SK-N-SH (cell line): ENCODE data around the gene TP63. TPM values are rescaled to one million over a fixed set of nuclear protein-coding genes. Genes with fewer than 3 reads are reported as not detected.

ENCODE experiments used
- CTCF ChIA-PET: fragments of 300-600, 350-600 bp; formaldehyde crosslinking; extraction: SDS; loops from one replicate; lab custom pipeline; 2021; lab: Yijun Ruan, JAX
- POLR2A ChIA-PET: fragments of 350-600 bp; sonication (Branson Sonifier 250); formaldehyde crosslinking; extraction: SDS; loops from one replicate; lab custom pipeline; 2020; ENCODE audit warnings: antibody characterized with exemption, inconsistent platforms; lab: Yijun Ruan, JAX
- DNase-seq: peaks from one replicate; pipeline ENCODE4 v3.0.0; 2012
- H2AFZ ChIP-seq: fragments of 200-600 bp; sonication (generic); 2 replicates; pipeline ENCODE4 v1.8.1; 2016; ENCODE audit warnings: antibody characterized with exemption, mild to moderate bottlenecking, low read depth
- H3F3A ChIP-seq: fragments of 200-600 bp; sonication (generic); replicated peaks from 2 replicates; pipeline ENCODE3; 2016; ENCODE audit warnings: antibody characterized with exemption, mild to moderate bottlenecking; ENCODE audit not compliant: insufficient read depth
- H3K27ac ChIP-seq, 2 experiments: fragments of 200-500 bp in 1 of 2; fragments of 200-600 bp in 1 of 2; sonication (Bioruptor generic) in 1 of 2; sonication (generic), shearing (Covaris generic) in 1 of 2; 2 replicates each; pipeline versions ENCODE4 v1.5.1 to v1.6.1; 2014 to 2016; ENCODE audit warnings: low read depth in 2 of 2, inconsistent platforms in 1 of 2, low read length in 1 of 2, mild to moderate bottlenecking in 1 of 2, mixed read lengths in 1 of 2
- H3K27me3 ChIP-seq: fragments of 200-600 bp; sonication (generic), shearing (Covaris generic); 2 replicates; pipeline ENCODE4 v1.6.1; 2016; ENCODE audit warnings: mixed run types; ENCODE audit not compliant: insufficient read depth
- H3K36me3 ChIP-seq, 2 experiments: fragments of 200-500 bp in 1 of 2; fragments of 200-600 bp in 1 of 2; sonication (Bioruptor generic) in 1 of 2; sonication (generic) in 1 of 2; replicated peaks in 1 of 2; 2 replicates each; pipeline versions ENCODE3 to v1.5.1; 2014 to 2016; ENCODE audit warnings: low read length in 1 of 2, mild to moderate bottlenecking in 1 of 2; ENCODE audit not compliant: insufficient read depth in 2 of 2, control insufficient read depth in 1 of 2
- H3K4me1 ChIP-seq, 2 experiments: fragments of 200-500 bp in 1 of 2; fragments of 200-600 bp in 1 of 2; sonication (Bioruptor generic) in 1 of 2; sonication (generic), shearing (Covaris generic) in 1 of 2; 2 replicates each; pipeline versions ENCODE4 v1.5.1 to v1.6.1; 2014 to 2016; ENCODE audit warnings: low read depth in 1 of 2, low read length in 1 of 2, mixed run types in 1 of 2; ENCODE audit not compliant: insufficient read depth in 2 of 2, control insufficient read depth in 1 of 2
- H3K4me2 ChIP-seq: fragments of 200-600 bp; sonication (generic), shearing (Covaris generic); 2 replicates; pipeline ENCODE4 v1.6.1; 2017; ENCODE audit warnings: mixed run types
- H3K4me3 ChIP-seq, 2 experiments: fragments of 200-500 bp in 1 of 2; fragments of 200-600 bp in 1 of 2; sonication (Bioruptor generic) in 1 of 2; sonication (generic), shearing (Covaris generic) in 1 of 2; 2 replicates each; pipeline versions ENCODE4 v1.5.1 to v1.8.1; 2014 to 2016; ENCODE audit warnings: low read depth in 2 of 2, inconsistent platforms in 1 of 2, low read length in 1 of 2, mild to moderate bottlenecking in 1 of 2, mixed read lengths in 1 of 2, moderate library complexity in 1 of 2
- H3K79me2 ChIP-seq: fragments of 200-600 bp; sonication (generic); 2 replicates; pipeline ENCODE4 v1.8.1; 2017; ENCODE audit warnings: mild to moderate bottlenecking; ENCODE audit not compliant: insufficient read depth
- H3K9ac ChIP-seq: fragments of 200-600 bp; sonication (generic); 2 replicates; pipeline ENCODE4 v1.6.1; 2017; ENCODE audit warnings: mixed run types
- H3K9me2 ChIP-seq: fragments of 200-600 bp; sonication (generic); 2 replicates; pipeline ENCODE4 v1.6.1; 2017; ENCODE audit warnings: mixed run types
- H3K9me3 ChIP-seq: fragments of 200-600 bp; sonication (generic); 2 replicates; pipeline ENCODE4 v1.6.1; 2017; ENCODE audit warnings: mixed run types, mild to moderate bottlenecking, moderate library complexity
- H4K20me1 ChIP-seq: fragments of 200-600 bp; sonication (generic); 2 replicates; pipeline ENCODE4 v1.6.1; 2017; ENCODE audit warnings: mild to moderate bottlenecking, mixed run types; ENCODE audit not compliant: insufficient read depth
- ELF1 ChIP-seq: IDR thresholded peaks from 2 replicates; pipeline ENCODE4 v1.4.0; 2012
- FOXM1 ChIP-seq: IDR thresholded peaks from 2 replicates; pipeline ENCODE4 v1.4.0; 2012; ENCODE audit warnings: low read depth, mild to moderate bottlenecking
- GATA2 ChIP-seq: sonication (generic); formaldehyde crosslinking; IDR thresholded peaks from 2 replicates; pipeline ENCODE4 v1.5.0; 2020; ENCODE audit warnings: mild to moderate bottlenecking, missing genetic modification reagents
- MAX ChIP-seq: IDR thresholded peaks from 2 replicates; pipeline ENCODE4 v1.4.0; 2012; ENCODE audit warnings: low read depth
- MXI1 ChIP-seq: IDR thresholded peaks from 2 replicates; pipeline ENCODE4 v1.6.1; 2012; ENCODE audit warnings: mild to moderate bottlenecking, low read depth, low read length, improper control_type of control experiment
- POLR2AphosphoS5 ChIP-seq: IDR thresholded peaks from 2 replicates; pipeline ENCODE4 v1.6.1; 2012; ENCODE audit warnings: low read depth, low read length
- RCOR1 ChIP-seq: fragments of 150-350 bp; IDR thresholded peaks from 2 replicates; pipeline ENCODE4 v1.6.1; 2017; ENCODE audit warnings: antibody characterized with exemption, low read length
- RFX5 ChIP-seq: IDR thresholded peaks from 2 replicates; pipeline ENCODE4 v1.6.1; 2012; ENCODE audit warnings: mild to moderate bottlenecking, improper control_type of control experiment, low read length
- TCF12 ChIP-seq: IDR thresholded peaks from 2 replicates; pipeline ENCODE4 v1.4.0; 2012
- WGBS: methylation state at CpG from one replicate; pipeline ENCODE4 v1.1.6; 2017; ENCODE audit warnings: low lambda C conversion rate; 5-methylcytosine and 5-hydroxymethylcytosine counted together
- polyA plus RNA-seq, 3 experiments: library from polyadenylated mRNA; depleted of rRNA; stranded (reverse); fragments of >200 nt; gene quantifications; 2 replicates each; pipeline ENCODE4 v1.2.3, GENCODE V29; 2012
- TF ChIP-seq, protein P1 (sequence below): fragments of 150-350 bp; IDR thresholded peaks from 2 replicates; pipeline ENCODE4 v1.6.1; 2016; ENCODE audit warnings: mild to moderate bottlenecking, low read depth, low read length
- TF ChIP-seq, protein P2 (sequence below): IDR thresholded peaks from 2 replicates; pipeline ENCODE4; 2012

TP63 gene
- polyA plus RNA-seq, 1 of the 3 experiments (the other 2 are of a cell fraction): not detected

GRCh38 chr3:189800436-189800835, 169.2 kb downstream of the TP63 start:
- Histone ChIP-seq H3K27me3 (no peaks in the 10 kb centered on the region; the same call in 1 of the 2 replicates), H3F3A (no peaks in the 10 kb centered on the region), H3K9me2 (no peaks in the 10 kb centered on the region), H2AFZ (no peak overlapping the region), H3K9me3 (no peaks in the 10 kb centered on the region), H3K79me2 (no peaks in the 10 kb centered on the region), H3K36me3 (no peaks in the 10 kb centered on the region), H3K27ac (no peak overlapping the region), H4K20me1 (no peaks in the 10 kb centered on the region), H3K4me3 (no peak overlapping the region), H3K4me1 (no peaks in the 10 kb centered on the region), H3K4me2 (no peak overlapping the region), H3K9ac (no peak overlapping the region)
- no peak for DNase-seq
- CTCF ChIA-PET: interaction anchor here (0.9 kb wide), 1 partner anchor 14 kb away, joined by 3 read pairs; no protein-coding TSS in a partner anchor
- POLR2A ChIA-PET: no interaction called here
- 37% methylated on average over 7 of the region's 7 CpGs for WGBS
- TF ChIP-seq RFX5 (no peak), RCOR1 (no peak), GATA2 (CRISPR knock-in tag) (no peak), FOXM1 (no peak), POLR2AphosphoS5 (no peak)

DNA sequence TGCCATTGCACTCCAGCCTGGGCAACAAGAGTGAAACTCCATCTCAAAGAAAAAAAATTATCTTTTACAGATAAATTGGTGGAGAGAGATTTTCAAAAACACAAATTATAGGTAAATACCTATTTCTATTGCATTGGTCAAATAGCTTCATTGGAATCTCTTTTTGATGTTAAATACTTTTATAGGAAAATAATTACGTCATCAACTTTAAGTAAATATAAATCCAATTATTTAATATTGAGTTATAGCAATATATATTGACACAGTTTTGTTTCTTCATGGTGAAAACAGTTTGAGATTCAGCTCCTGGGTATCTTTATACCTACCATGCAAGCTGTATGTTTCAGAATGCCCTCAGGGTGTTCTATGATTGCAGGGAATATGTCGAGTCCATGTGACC, 172.1 kb downstream of the TP63 start:
- Histone ChIP-seq H3K4me3 (no peak overlapping the region), H3K27me3 (peaks cover 13% of the 10 kb centered on the region; the same call in 1 of the 2 replicates), H3K9ac (no peak overlapping the region), H3K4me1 (no peaks in the 10 kb centered on the region; a peak in 1 of 4 replicates), H3K27ac (no peak overlapping the region), H3K4me2 (no peak overlapping the region), H3F3A (no peaks in the 10 kb centered on the region), H4K20me1 (no peaks in the 10 kb centered on the region), H3K9me3 (no peaks in the 10 kb centered on the region), H3K79me2 (no peaks in the 10 kb centered on the region), H2AFZ (no peak overlapping the region), H3K9me2 (no peaks in the 10 kb centered on the region), H3K36me3 (no peaks in the 10 kb centered on the region)
- CTCF ChIA-PET: no interaction called here
- no peak for DNase-seq
- POLR2A ChIA-PET: no interaction called here
- no peak for TF ChIP-seq TCF12
- TF ChIP-seq FOXM1: no peak
- TF ChIP-seq, protein P1, sequence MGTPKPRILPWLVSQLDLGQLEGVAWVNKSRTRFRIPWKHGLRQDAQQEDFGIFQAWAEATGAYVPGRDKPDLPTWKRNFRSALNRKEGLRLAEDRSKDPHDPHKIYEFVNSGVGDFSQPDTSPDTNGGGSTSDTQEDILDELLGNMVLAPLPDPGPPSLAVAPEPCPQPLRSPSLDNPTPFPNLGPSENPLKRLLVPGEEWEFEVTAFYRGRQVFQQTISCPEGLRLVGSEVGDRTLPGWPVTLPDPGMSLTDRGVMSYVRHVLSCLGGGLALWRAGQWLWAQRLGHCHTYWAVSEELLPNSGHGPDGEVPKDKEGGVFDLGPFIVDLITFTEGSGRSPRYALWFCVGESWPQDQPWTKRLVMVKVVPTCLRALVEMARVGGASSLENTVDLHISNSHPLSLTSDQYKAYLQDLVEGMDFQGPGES: no peak
- no peak for TF ChIP-seq ELF1
- TF ChIP-seq MXI1: no peak
- TF ChIP-seq, protein P2, sequence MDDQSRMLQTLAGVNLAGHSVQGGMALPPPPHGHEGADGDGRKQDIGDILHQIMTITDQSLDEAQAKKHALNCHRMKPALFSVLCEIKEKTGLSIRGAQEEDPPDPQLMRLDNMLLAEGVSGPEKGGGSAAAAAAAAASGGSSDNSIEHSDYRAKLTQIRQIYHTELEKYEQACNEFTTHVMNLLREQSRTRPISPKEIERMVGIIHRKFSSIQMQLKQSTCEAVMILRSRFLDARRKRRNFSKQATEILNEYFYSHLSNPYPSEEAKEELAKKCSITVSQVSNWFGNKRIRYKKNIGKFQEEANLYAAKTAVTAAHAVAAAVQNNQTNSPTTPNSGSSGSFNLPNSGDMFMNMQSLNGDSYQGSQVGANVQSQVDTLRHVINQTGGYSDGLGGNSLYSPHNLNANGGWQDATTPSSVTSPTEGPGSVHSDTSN: no peak
- TF ChIP-seq MAX: no peak
- 6% methylated on average over 2 of the region's 2 CpGs for WGBS
